GM19099 (cell line): ENCODE measurements around the gene GALK1.

Experiments used
- POLR2A ChIP-seq: IDR thresholded peaks from 3 replicates; pipeline ENCODE4 v1.6.1; 2011; ENCODE audit warnings: low read depth; ENCODE audit not compliant: insufficient read length; ENCODE audit errors: extremely low read depth

Gene GALK1

GRCh38 chr17:75791254-75791653 is 26.3 kb upstream of the GALK1 start:
- no peak for TF ChIP-seq POLR2A

- TF ChIP-seq POLR2A: peak; percentile 95
Observed at GRCh38 chr17:75785016-75785890, 20.3 kb upstream of the GALK1 start.

- no peak for TF ChIP-seq POLR2A
Observed at GRCh38 chr17:75784473-75785015, 19.6 kb upstream of the GALK1 start, which contains the start of gene UNK. TSS of gene UNK (plus strand) at chr17:75784806. CDS start at chr17:75784881, 75 bp downstream.

DNA sequence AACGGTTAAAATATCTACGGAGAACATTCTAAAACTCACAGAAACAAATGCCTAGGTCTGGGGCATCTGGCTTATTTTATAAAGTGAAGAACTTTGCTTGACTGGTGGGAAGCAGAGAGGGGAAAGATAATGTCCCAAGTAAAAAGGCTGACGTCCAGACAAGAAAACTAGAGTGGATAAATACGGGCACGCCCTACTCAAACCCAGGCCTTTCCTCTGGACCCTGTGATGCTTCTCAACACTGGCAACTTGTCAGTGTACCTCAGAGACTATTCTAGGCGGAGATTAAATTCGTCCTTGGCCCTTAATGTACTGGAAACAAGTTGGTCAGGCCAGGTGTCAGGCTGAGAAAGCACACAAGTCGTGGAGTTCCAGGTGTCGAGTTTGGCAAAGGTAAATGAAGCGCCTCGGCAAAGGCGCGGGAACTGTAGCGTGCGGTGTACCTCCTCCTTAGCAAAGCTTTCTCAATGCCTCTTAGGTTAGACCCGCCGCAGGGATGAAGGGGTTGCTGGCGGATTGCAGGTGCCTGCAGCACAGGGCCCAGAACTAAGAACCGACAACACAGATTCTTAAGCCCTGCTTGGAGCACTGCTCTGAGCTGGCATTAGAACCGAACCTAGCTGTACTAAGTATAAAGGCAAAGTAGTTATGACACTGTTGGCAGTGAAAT is 18.9 kb upstream of the GALK1 start:
- no peak for TF ChIP-seq POLR2A

DNA sequence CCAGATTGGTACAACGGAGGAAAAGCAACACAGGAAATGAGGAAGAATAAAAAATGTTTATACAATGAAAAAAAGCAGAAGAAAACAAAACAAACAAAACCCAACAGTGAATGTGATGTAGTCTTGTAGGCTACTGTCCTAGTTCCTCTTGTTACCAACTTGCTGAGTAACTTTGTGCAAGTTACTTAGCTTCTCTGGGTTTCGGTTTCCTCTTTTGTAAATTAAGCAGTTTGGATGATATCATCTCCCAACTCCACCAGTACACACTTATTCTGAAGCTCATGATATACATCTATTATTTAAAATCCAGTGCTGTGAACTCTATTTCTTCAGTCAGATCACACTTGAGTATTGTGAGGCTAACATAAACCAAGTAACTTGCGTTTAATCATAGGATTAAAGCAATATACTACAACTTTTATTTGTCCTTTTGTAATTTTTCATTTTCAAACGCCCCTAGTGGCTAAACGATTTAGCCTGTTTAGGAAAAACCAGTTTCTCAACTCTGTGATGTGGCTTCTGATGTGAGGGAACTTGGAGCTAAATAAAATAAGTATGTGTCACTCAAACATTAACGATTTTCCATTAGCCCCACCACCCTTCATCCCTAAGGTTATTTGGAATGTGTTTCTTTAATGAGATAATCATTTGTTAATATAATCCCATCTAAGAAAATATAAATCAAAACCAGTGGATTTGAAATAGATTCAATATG is 18.2 kb upstream of the GALK1 start:
- TF ChIP-seq POLR2A: no peak

- TF ChIP-seq POLR2A: no peak
Observed at GRCh38 chr17:75779987-75780889, 15.2 kb upstream of the GALK1 start.

GRCh38 chr17:75779250-75779986 is 14.4 kb upstream of the GALK1 start:
- peak; percentile 100 for TF ChIP-seq POLR2A

DNA sequence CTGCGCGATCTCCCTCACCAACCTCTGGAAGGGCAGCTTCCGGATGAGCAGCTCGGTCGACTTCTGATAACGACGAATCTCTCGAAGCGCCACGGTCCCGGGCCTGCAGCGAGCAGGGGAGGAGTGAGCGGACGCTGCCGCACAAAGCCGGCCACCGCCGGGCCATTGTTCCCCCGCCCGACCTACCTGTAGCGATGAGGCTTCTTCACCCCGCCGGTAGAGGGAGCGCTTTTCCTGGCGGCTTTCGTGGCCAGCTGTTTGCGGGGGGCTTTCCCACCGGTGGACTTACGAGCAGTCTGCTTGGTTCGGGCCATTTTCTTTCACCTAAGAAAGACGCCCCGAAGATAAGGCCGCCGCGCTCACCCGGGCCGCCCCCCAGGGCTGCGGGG is 13.9 kb upstream of the GALK1 start:
- no peak for TF ChIP-seq POLR2A

DNA sequence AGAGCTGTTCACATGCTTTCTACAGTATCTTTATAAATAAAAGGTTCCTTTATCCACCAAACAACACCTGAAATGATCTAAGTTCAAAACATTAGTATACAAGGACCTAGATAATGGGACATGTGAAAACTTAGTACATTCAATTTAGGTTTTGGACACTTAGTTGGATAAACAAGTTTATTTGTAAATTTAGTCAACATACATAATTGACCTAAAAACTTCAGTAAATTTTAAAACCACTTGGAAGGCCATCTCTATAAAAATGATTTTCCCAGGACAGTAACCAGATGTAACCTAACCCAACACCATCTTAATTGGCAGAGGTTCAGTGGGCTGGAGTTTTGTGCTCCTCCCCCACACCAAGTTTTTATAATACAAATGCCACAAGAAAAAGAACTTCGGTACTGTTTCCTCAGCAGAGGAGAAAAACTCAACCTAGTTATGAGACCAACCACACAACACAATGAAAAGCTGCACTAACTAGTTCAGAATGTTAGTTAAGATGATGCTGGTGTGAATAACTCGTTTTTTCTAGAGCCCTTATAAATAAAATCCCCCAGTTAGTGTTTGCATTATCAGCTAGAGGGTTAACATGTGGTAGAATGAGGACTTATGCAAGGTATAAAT is 12.4 kb upstream of the GALK1 start:
- TF ChIP-seq POLR2A: no peak

DNA sequence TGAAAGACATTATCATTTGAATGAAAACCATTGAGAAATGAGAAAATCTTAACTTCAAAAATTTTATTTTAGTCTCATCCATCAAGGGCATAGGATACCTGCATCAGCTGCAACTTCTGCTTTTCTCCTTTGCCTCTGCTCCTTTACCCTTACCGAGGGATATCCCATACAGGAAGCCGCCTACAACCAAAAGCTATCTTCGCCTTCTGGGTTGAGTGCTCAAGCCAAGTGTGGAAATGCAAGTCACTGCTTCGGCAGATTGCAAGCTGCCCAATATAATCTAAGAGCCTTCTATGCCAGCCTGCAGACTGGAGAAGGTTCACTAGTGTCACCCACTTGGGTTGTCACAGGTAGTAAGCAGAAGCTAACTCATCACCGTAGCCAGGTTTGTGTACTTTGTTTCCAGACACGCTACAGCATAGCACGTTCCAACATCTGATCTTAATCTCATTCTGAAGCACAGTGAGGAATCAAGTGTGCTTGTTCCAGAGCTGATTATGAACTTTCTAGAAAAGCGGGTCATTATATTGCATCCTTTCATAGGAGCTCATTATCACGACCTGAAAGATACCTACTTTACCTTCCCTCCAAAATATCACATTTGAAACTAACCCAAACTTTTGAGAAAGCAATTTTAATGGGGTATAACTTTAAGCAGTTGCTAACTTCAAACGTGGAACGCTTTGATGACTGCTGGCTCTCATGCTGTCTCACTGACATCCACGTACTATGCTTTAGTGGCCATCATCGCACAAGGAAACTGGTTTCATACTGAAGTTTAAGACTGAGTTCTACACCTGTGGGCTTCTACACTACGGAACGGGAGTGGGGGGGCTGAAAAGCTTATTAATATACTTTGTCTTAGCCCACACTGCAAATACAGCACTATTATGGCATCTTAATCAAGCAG is 11.6 kb upstream of the GALK1 start:
- TF ChIP-seq POLR2A: peak; percentile 30

DNA sequence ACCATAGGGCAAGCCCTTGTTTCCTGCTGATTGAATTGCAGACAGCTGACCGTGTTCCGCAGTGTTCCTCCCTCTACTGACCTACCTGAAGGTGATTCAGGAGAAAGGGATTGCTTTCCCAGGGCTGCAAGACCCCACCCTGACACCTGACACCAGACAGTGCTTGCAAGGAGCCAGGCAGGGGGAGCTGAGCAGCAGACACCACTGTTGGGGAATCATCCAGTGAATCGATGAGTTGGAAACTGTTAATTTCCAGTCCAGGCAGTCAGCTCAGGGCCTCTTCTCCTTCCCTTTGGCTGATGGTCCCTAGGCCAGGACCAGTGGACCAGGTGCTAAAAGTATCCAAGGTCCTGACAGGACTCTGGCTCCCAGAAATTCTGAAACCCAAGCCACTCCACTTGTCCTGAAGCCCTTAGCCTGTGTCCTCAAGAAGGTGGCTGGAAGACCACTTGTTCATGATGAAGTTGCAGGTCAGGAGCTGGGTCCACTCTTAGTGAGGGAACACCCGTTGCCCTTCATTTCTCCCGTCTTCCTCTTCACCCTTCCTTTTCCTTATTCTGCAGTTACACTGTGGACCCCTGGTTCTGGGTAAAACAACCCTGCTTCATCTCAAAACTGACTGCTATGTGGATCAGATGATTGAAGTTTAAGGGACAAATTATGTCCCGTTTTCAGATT is 10.1 kb upstream of the GALK1 start:
- no peak for TF ChIP-seq POLR2A

DNA sequence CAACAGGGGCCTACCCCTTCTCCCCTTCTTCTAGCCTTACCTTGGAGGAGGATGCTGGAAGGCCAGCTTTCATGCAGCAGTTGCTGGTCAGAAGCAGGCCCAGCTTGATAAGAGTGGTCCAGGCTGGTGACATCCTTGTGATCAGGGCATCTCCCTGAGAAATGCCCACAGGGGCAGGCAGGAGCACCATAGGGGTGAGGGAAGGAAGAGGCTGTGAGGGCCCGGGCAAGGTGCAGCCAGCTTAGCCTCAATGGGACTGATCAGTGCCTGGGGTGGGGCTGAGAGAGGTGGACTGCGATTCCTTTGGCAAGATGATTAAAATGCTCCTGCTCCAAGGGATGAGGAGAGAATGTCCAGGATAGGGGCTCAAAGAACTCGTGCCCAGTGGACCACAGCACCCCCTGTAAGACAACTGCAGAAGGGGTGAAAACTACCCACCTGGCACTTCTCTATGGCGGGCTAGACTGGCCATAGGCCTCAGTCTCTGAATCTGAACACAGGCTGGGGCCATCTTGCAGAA is 9.5 kb upstream of the GALK1 start:
- TF ChIP-seq POLR2A: no peak
